Hepatocyte (in vitro differentiated cells): ENCODE data around the gene COX10.

Source experiments
- CTCF ChIP-seq: fragments of 200-600 bp; sonication (generic); IDR thresholded peaks from 2 replicates; pipeline ENCODE4 v1.5.1; 2016; ENCODE audit warnings: antibody characterized with exemption, mild to moderate bottlenecking; ENCODE audit not compliant: poor library complexity
- EZH2 ChIP-seq: fragments of 200-600 bp; sonication (generic); IDR thresholded peaks from 2 replicates; pipeline ENCODE4 v1.6.1; 2016; ENCODE audit warnings: antibody characterized with exemption, mild to moderate bottlenecking, borderline replicate concordance
- EZH2phosphoT487 ChIP-seq: fragments of 200-600 bp; sonication (generic); IDR thresholded peaks from one replicate; pipeline ENCODE4 v1.6.1; 2018; ENCODE audit warnings: antibody characterized with exemption, mild to moderate bottlenecking, low read depth, moderate library complexity; ENCODE audit not compliant: unreplicated experiment, severe bottlenecking

GRCh38 chr17:14092808-14093207 lies 23.5 kb downstream of the COX10 start:
- no peak for TF ChIP-seq EZH2phosphoT487
- TF ChIP-seq CTCF: no peak
- TF ChIP-seq EZH2: no peak
